Nephron (organoid): ENCODE data around the gene NAV2.

ENCODE experiments used
- H3K27ac Mint-ChIP-seq, 3 experiments: 2 replicates each; pipeline ENCODE4 v1.8.0; 2020; ENCODE audit warnings: mixed read lengths in 3 of 3, mild to moderate bottlenecking in 2 of 3, moderate library complexity in 1 of 3
- H3K27me3 Mint-ChIP-seq: 2 replicates; pipeline ENCODE4 v1.8.0; 2021; ENCODE audit warnings: low read depth, mild to moderate bottlenecking, moderate library complexity, mixed read lengths
- H3K36me3 Mint-ChIP-seq: 2 replicates; pipeline ENCODE4 v1.8.0; 2020; ENCODE audit warnings: low read depth, mixed read lengths
- H3K4me1 Mint-ChIP-seq: 2 replicates; pipeline ENCODE4 v1.8.0; 2020; ENCODE audit warnings: mixed read lengths
- H3K4me3 Mint-ChIP-seq, 3 experiments: 2 replicates each; pipeline ENCODE4 v1.8.0; 2020; ENCODE audit warnings: mild to moderate bottlenecking in 3 of 3, mixed read lengths in 3 of 3, moderate library complexity in 2 of 3
- H3K9me3 Mint-ChIP-seq: 2 replicates; pipeline ENCODE4 v1.8.0; 2020; ENCODE audit warnings: mixed read lengths
- TF ChIP-seq, protein P1 (sequence below), 3 experiments: fragments of 200-600 bp; sonication (generic); IDR thresholded peaks; one replicate each; pipeline ENCODE4 v1.5.0; 2021; ENCODE audit warnings: antibody characterized with exemption in 3 of 3; ENCODE audit not compliant: unreplicated experiment in 3 of 3

NAV2 gene

DNA sequence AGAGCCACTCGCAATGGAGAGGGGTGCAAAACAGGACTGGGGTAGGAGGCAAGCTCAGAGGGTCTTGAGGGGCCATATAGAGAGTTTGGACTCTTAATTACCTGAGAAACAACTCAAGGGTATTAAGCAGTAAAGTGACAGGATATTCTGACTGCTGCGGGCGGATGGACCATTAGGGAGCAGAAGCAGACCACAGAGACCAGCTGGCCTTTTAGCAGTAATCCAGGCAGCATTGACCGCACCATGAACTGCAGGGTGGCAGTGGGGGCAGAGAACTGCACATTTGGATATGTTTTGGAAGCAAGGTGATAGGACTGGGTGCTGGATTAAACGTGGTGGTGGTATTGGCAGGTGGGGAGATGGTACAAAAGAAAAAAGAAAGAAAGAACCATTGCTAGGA lies 322.3 kb downstream of the NAV2 start:
- Mint-ChIP-seq H3K36me3 (peaks cover 14% of the 10 kb centered on the region), H3K4me3 (peak overlapping the region in 1 of 3 experiments; percentile 35), H3K27ac (peak overlapping the region; percentile 22 to 75 (median 54)), H3K9me3 (no peaks in the 10 kb centered on the region), H3K27me3 (no peaks in the 10 kb centered on the region), H3K4me1 (peaks cover 81% of the 10 kb centered on the region)
- TF ChIP-seq, protein P1, sequence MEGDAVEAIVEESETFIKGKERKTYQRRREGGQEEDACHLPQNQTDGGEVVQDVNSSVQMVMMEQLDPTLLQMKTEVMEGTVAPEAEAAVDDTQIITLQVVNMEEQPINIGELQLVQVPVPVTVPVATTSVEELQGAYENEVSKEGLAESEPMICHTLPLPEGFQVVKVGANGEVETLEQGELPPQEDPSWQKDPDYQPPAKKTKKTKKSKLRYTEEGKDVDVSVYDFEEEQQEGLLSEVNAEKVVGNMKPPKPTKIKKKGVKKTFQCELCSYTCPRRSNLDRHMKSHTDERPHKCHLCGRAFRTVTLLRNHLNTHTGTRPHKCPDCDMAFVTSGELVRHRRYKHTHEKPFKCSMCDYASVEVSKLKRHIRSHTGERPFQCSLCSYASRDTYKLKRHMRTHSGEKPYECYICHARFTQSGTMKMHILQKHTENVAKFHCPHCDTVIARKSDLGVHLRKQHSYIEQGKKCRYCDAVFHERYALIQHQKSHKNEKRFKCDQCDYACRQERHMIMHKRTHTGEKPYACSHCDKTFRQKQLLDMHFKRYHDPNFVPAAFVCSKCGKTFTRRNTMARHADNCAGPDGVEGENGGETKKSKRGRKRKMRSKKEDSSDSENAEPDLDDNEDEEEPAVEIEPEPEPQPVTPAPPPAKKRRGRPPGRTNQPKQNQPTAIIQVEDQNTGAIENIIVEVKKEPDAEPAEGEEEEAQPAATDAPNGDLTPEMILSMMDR (IDR thresholded peaks at IDR 0.05; ENCODE audit: unreplicated experiment in 3 of 3), result no peak

DNA sequence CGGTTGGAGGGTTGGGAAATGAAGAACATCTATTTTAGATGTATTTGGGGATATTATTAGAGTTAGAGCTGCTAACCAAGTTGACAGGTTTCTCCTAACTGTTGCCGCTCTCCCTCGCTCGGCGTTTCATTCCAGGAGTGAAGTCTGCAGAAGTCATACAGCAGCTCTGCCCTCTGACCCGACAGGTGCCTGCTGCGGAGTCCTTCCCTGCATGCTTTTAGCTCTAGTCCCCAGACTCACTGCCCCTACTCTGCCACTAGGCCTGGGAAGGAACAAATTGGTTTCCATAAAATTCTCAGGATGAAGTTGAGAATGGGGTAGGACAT lies 322.7 kb downstream of the NAV2 start:
- peaks cover 17% of the 10 kb centered on the region for H3K36me3 Mint-ChIP-seq
- no peak overlapping the region for H3K4me3 Mint-ChIP-seq
- peaks cover 2% of the 10 kb centered on the region for H3K27me3 Mint-ChIP-seq
- peaks cover 80% of the 10 kb centered on the region for H3K4me1 Mint-ChIP-seq
- H3K9me3 Mint-ChIP-seq, result no peaks in the 10 kb centered on the region
- peak overlapping the region; percentile 22 to 75 (median 54) for H3K27ac Mint-ChIP-seq
- TF ChIP-seq, protein P1 (IDR thresholded peaks at IDR 0.05; ENCODE audit: unreplicated experiment in 3 of 3), result no peak

DNA sequence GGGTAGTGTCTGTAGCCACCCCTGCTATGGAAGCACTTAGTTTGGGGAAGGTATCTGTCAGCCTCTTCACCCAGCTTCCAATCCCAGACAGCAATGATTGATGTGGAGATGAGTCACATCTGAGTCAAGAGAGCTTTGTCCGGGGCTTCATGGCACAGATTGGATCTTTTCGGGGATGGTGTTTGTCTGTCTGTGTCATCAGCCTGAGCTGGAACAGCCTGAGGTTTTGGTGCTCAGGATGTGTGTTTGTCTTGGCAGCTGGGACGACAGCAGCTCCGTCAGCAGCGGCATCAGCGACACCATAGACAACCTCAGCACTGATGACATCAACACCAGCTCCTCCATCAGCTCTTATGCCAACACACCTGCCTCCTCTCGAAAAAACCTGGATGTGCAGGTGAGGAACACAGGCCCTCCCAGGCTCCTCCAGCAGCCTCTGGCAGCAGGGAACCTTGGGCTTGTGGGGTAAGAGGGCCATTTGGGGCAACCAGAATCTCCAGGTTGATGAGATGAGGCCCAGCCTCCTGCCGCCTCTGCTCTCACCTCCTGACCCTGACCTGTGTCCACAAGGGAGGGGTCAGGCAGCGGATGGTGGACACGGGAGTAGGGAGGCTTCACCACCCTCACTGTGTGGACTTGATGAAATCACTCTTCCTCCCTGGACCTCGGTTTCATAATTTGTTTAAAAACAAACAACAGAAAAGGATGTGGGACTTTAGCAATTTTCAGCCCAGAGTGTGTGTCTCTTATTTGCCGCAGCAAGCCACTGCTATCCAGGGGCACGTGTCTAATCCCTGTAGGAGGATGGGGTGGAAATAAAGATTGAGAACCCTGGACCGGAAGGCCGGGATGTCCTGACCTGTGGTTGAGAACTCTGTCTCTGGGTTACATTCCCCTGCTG lies 323.3 kb downstream of the NAV2 start:
- Mint-ChIP-seq H3K27ac (peak overlapping the region; percentile 72 to 82 (median 75)), H3K4me1 (peaks cover 79% of the 10 kb centered on the region), H3K27me3 (peaks cover 4% of the 10 kb centered on the region), H3K9me3 (no peaks in the 10 kb centered on the region), H3K4me3 (no peak overlapping the region), H3K36me3 (peaks cover 22% of the 10 kb centered on the region)
- TF ChIP-seq, protein P1 (IDR thresholded peaks at IDR 0.05; ENCODE audit: unreplicated experiment in 3 of 3), result no peak

GRCh38 chr11:20036626-20037335 lies 324.1 kb downstream of the NAV2 start:
- peak overlapping the region; percentile 72 to 82 (median 75) for H3K27ac Mint-ChIP-seq
- H3K9me3 Mint-ChIP-seq, result no peaks in the 10 kb centered on the region
- TF ChIP-seq, protein P1 (IDR thresholded peaks at IDR 0.05; ENCODE audit: unreplicated experiment in 3 of 3), result no peak
- H3K27me3 Mint-ChIP-seq, result peaks cover 4% of the 10 kb centered on the region
- H3K4me3 Mint-ChIP-seq, result peak overlapping the region in 2 of 3 experiments; percentile 14 to 36
- peaks cover 73% of the 10 kb centered on the region for H3K4me1 Mint-ChIP-seq
- H3K36me3 Mint-ChIP-seq, result peaks cover 25% of the 10 kb centered on the region

DNA sequence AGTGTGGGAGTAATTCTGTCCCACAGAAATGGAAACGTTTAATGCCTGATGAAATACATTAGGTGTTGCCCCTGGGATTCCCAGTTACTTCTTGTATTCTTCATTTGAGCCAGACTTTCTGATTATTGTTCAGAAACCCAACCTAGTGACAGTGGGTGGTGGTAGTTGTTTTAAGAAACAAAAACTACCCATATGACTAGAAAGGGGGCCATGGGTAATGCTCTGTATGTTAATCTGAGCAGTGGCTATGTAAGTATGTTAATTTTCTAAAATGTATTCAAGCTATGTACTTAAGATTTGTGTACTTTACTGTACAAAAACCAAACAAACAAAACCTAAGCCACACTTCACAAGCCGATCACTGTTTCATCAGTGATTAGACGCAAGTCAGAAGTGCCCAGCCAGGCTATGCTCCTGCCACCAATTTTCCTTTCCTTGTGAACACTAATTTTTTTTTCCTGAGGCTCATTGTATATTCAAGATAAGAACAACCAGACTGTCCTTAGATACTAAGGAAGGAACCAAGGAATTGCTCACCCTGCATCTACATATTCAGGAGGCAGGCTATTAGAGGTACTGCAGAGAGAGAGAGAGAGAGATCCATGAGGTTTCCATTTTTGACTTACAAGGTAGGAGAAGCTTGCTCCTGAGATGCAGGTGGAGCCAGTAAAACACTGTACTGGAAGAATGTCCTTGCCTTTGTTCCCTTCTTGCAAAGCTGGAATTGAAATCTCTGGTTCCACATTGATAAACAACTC lies 324.9 kb downstream of the NAV2 start:
- Mint-ChIP-seq H3K27me3 (peaks cover 4% of the 10 kb centered on the region), H3K4me1 (peaks cover 73% of the 10 kb centered on the region), H3K9me3 (no peaks in the 10 kb centered on the region), H3K4me3 (no peak overlapping the region), H3K27ac (peak overlapping the region; percentile 82 to 88 (median 87)), H3K36me3 (peaks cover 32% of the 10 kb centered on the region)
- TF ChIP-seq, protein P1 (IDR thresholded peaks at IDR 0.05; ENCODE audit: unreplicated experiment in 3 of 3), result no peak
